ENCODE measurements around the gene RPL36AL.

The RPL36AL gene

DNA sequence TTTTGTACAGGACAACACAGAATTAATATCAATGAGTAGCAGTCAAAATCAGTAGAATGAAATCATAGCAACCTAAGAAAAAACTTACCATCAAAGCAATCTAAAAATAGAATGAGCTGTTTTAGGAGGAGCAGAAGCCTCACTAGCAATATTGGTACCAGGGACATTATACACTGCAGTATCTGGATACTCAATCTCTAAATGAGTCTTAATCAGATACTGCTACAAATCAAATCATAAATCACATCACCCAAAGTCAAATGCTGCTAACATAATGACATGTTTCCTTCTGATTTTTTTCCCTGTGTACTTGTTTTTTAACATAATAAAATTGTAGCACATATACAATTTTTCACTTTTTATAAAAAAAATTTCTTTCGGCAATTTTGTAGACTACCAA is 42.3 kb downstream of the RPL36AL start:
- Histone ChIP-seq H3K9me3 (ENCODE audit: control insufficient read depth, low read length) (no peaks in the 10 kb centered on the region), H3K27ac (ENCODE audit: low read depth, low read length, severe bottlenecking) (no peak overlapping the region), H3K4me1 (ENCODE audit: control insufficient read depth, insufficient read depth, low read length, poor library complexity, severe bottlenecking) (no peaks in the 10 kb centered on the region), H3K36me3 (ENCODE audit: control insufficient read depth, insufficient read depth, low read length) (peaks cover 80% of the 10 kb centered on the region), H3K4me3 (ENCODE audit: extremely low read depth, insufficient read depth, low read length, poor library complexity, severe bottlenecking) (no peak overlapping the region)
- no CpG with 5 or more reads among the region's 1 CpG for WGBS, 2 experiments (ENCODE audit: insufficient coverage in 2 of 2)

DNA sequence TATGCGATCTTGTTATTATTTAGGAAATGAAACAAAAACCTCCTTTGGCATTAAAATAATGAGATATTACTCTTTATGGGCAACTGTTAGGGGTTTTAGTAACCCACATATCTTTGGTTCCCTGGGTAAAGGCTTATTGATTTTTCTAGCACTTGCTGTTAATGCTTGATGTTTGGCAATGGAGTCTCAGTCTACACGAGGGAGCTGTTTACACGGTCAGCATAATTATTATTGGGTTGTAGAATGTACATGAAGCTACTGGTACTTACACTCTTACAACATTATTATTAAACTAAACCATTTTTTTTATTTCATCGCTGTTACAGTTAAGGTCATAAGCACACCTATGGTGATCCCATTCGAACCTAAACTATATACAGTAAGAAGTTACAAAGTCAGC is 46.4 kb downstream of the RPL36AL start:
- H3K4me1 ChIP-seq (ENCODE audit: control insufficient read depth, insufficient read depth, low read length, poor library complexity, severe bottlenecking) = no peaks in the 10 kb centered on the region
- no peak overlapping the region for H3K4me3 ChIP-seq (ENCODE audit: extremely low read depth, insufficient read depth, low read length, poor library complexity, severe bottlenecking)
- WGBS, 2 experiments (ENCODE audit: insufficient coverage in 2 of 2) = no CpG with 5 or more reads among the region's 5 CpGs
- H3K27ac ChIP-seq (ENCODE audit: low read depth, low read length, severe bottlenecking) = no peak overlapping the region
- peaks cover 78% of the 10 kb centered on the region for H3K36me3 ChIP-seq (ENCODE audit: control insufficient read depth, insufficient read depth, low read length)
- peaks cover 10% of the 10 kb centered on the region for H3K9me3 ChIP-seq (ENCODE audit: control insufficient read depth, low read length)

DNA sequence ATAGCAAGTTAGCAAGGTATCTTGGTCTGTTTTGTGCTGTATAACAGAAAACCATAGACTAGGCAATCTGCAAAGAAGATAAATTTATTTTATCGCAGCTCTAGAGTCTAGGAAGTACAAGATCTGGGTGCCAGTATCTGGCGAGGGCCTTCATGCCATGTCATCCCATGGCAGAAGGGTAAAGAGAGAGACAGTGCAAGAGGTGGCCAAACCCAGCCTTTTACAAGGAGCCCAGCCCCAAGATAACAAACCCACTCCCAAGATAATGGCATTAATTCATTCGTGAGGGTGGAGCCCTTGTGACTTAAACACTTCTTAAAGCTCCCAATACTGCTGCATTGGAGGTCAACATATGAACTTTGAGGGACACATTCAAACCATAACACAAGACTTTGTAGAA is 51.1 kb downstream of the RPL36AL start:
- Histone ChIP-seq H3K27ac (ENCODE audit: low read depth, low read length, severe bottlenecking) (no peak overlapping the region), H3K9me3 (ENCODE audit: control insufficient read depth, low read length) (peaks cover 10% of the 10 kb centered on the region), H3K4me3 (ENCODE audit: extremely low read depth, insufficient read depth, low read length, poor library complexity, severe bottlenecking) (no peak overlapping the region), H3K36me3 (ENCODE audit: control insufficient read depth, insufficient read depth, low read length) (peaks cover 36% of the 10 kb centered on the region), H3K4me1 (ENCODE audit: control insufficient read depth, insufficient read depth, low read length, poor library complexity, severe bottlenecking) (no peaks in the 10 kb centered on the region)
- 78 to 96% methylated on average over 1 to 3 of the region's 3 CpGs for WGBS, 2 experiments (ENCODE audit: insufficient coverage in 2 of 2)
